Upper lobe of left lung (tissue), 4 donors: ENCODE results near the gene PPP2R2B.

ENCODE experiments used
- CTCF ChIP-seq, 6 experiments: fragments of 450-650 bp in 4 of 6; fragments of 200-600 bp in 2 of 6; sonication (generic) in 2 of 6; IDR thresholded peaks; one replicate each; pipeline ENCODE4 v1.5.1; 2016 to 2019; ENCODE audit warnings: antibody characterized with exemption in 6 of 6
- EP300 ChIP-seq, 4 donors: sonication (generic); formaldehyde crosslinking; IDR thresholded peaks; one replicate each; pipeline ENCODE4 v1.5.1; 2017; ENCODE audit warnings: antibody characterized with exemption in 4 of 4, control low read depth in 2 of 4
- POLR2A ChIP-seq, 4 donors: fragments of 450-650 bp; IDR thresholded peaks; one replicate each; pipeline ENCODE4 v1.5.1; 2016 to 2017; ENCODE audit warnings: antibody characterized with exemption in 4 of 4, mild to moderate bottlenecking in 2 of 4

GRCh38 chr5:146667633-146668272 lies 210.8 kb downstream of the PPP2R2B start:
- TF ChIP-seq CTCF (IDR thresholded peaks at IDR 0.05) (no peak), POLR2A (IDR thresholded peaks at IDR 0.05) (no peak), EP300 (IDR thresholded peaks at IDR 0.05) (no peak)
